GM20431 (cell line): ENCODE measurements around the gene MXRA8.
"Not testable (repeated sequence)": the region's sequence is repeated elsewhere in the genome, so short reads cannot be mapped to it uniquely, and the experiment has no call there.

Experiments used
- in situ Hi-C: fragments of 300-500 bp; cut with MseI, MboI; formaldehyde crosslinking; loops from one replicate; pipeline ENCODE4 v1.15.0; 2020; ENCODE audit warnings: low sequenced_read_pairs; ENCODE audit not compliant: unreplicated experiment

The MXRA8 gene

GRCh38 chr1:1370771-1371300 is 12.5 kb upstream of the MXRA8 start:
- in situ Hi-C loops, result no loop called here

- in situ Hi-C loops, result not testable (repeated sequence)
Observed at GRCh38 chr1:1370094-1370493, 11.7 kb upstream of the MXRA8 start.

DNA sequence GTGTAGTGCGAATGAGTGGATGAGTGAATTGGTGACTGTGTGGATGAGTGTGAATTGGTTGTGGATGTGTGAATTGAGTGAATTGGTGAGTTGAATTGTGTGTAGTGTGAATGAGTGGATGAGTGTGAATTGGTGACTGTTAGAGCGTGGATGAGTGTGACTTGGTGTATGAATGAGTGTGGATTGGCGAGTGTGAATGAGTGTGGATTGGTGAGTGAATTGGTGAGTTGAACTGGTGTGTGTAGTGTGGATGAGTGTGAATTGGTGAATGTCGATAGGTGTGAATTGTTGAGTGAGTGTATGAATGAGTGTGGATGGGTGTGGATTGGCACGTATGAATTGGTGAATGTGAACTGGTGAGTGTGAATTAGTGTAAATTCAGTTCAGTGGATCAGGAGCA is 9.0 kb upstream of the MXRA8 start:
- in situ Hi-C loops, result no loop called here

DNA sequence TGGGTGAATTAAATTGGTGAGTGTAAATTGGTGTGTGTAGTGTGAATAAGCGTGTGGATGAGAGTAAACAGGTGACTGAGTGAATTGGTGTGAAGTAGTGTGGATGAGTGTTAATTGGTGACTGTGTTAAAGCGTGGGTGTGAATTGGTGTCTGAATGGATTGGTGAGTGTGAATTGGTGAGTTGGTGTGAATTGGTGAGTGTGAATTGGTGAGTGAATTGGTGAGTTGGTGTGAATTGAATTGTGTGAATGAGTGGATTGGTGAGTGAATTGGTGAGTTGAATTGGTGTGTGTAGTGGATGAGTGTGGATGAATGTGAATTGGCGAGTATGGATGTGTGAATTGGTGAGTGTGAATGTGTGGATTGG is 8.3 kb upstream of the MXRA8 start:
- in situ Hi-C loops, result no loop called here

- in situ Hi-C loops, result no loop called here
Observed at GRCh38 chr1:1365875-1366698, 7.7 kb upstream of the MXRA8 start.

DNA sequence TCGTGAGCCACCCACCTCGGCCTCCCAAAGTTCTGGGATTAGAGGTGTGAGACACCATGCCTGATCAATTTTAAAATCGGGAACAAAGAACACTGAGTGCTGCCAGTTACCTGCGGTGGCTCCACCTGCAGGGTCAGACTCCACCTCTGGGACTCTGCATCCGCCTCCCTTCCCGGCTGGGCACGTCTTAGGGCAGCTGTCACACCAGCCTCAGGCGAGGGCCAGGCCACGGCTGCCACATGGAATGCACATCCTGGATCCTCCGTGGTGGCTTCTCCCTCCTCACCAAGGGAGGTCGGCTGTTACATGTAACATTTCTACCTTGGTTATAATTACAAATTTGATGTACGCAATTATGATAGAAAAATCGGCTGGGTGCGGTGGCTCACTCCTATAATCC is 5.9 kb upstream of the MXRA8 start:
- in situ Hi-C loops, result no loop called here

DNA sequence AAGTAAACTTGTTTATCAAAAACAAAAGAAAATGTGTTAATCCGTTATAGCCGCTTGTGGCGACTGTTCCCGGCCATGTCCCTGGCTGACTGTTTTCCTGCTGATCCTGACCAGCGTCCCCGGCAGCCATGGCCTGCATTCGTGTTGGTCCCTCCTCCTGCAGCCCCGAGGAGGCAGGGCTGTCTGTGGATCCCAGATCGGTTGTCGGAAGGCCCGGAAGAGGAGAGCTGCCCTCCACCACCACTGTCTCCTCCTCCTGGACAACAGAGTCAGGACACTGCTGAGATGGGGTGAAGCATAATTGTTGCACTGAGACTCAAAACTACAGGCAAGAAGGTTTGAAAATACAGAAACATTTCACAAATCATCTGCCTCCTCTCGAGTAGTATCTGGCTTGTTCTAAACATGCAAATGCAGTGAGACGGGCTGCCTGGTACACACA is 3.6 kb upstream of the MXRA8 start:
- in situ Hi-C loops, result no loop called here

DNA sequence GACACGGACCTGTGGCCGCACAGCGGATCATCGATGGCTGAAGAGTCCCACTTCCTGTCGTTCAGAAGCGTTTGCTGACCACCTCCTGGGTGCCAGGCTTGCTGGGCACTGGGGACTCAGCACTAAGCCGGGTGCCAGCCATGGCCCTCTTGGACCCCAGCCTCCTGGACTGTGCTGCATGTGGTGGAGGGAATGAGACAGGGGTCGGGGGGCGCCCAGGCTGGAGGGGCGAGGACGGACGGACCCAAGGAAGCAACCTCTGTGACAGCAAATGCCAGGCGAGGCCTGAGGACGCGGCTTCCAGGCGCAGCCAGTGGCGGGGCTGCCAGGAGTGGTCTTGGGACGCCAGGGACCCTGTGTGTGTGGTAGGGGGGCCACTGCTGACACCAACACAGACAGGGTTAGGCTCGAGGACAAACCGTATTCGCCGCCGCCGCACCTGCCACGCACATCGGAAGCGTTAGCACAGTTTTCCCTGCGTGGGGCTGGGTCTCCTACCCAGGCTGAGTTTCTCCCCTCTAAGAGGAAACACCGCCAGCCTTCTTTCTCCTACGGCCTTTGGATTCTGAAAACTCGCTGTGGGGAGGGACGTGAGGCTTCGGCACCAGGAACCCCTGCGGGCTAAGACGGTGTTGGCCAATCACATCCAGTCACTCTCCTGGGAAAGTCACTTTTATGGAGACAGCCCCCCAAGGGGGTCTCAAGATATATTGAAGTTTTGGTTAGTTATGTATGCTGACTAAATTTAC is 3.1 kb upstream of the MXRA8 start:
- in situ Hi-C loops, result no loop called here

DNA sequence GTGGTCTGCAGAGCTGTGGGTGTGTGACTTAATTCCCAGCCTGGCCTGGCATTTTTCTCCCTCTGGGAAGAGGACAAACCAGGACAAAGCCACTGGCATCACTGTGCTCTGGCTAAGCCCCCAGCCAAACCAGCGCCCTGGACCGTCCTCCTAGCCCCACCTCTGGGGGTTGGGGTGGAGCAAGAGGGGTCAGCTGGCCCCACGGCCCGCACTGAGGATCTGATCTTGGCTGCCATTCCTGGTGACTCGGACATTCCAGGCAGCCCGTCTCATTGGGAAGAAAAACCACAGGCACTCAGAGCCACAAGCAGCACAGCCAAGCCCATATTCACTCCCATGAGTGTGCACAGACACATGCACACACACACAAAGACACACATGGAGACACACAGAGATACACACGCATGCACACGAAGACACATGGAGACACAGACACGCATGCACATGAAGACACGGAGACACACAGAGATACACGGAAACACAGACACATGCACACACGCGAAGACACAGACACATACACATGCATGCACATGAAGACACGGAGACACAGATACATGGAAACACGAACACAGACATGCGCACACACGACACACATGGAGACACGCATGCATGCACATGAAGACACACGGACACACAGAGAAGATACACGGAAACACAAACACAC is 2.3 kb upstream of the MXRA8 start:
- in situ Hi-C loops, result no loop called here

- in situ Hi-C loops, result no loop called here
Observed at GRCh38 chr1:1359664-1360468, 1.5 kb upstream of the MXRA8 start.

- in situ Hi-C loops, result no loop called here
Observed at GRCh38 chr1:1359308-1359663, 931 bp upstream of the MXRA8 start.

DNA sequence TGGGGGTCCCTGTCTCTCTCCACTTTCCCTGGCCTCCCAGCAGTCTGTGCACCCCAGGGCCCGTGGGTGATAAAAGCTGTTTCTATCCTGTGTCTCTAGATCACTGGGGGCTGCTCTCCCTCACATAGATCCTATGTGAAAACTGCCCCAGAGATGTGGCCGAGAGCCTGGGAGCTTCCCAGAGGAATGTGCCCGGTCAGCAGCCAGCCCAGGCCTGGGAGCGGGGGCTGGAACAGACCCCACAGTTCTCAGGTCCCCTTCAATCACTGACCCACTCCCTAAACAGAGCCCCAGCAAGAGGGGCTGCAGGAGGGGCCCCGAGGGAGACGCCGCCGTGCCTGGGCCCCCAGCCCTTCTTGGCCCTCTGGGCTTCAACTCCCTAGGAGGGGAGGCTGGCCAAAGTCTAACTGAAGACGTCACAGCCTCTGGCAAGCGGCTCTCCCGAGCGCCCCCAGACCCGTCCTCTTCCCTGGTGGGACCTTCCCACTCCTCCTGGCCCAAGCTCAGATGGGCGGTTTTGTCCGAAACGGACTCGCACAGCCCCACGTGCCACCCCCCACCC is 403 bp downstream of the MXRA8 start:
- in situ Hi-C loops, result no loop called here

DNA sequence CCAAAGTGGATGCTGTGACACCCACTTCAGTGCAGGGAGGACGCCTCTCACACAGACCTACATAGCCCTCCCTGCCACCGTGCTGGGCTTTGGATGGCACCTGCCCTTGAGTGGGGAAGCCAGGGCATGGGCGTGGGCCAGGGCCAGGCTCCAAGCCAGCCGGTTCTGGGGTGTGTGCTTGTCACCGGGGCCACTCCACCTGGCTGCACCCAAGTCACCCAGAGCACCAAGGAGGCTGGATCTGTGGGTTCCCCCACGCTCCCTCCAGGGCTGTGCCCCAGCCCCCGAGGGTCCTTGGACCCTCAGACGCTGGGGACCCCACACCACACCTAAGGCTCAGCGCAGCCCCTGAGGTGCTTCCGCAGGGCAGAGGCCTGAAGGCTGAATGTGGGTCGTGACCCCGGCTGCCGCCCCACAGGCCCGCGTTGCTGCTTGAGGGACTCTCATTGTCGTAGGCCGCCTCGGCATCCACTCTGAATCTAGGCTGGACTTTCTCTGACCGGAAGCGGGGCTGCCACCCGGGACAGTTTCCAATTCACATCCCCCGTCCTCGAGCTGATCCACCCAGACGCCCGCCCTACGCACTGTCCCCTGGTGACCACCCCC is 1.5 kb downstream of the MXRA8 start:
- in situ Hi-C loops, result no loop called here

DNA sequence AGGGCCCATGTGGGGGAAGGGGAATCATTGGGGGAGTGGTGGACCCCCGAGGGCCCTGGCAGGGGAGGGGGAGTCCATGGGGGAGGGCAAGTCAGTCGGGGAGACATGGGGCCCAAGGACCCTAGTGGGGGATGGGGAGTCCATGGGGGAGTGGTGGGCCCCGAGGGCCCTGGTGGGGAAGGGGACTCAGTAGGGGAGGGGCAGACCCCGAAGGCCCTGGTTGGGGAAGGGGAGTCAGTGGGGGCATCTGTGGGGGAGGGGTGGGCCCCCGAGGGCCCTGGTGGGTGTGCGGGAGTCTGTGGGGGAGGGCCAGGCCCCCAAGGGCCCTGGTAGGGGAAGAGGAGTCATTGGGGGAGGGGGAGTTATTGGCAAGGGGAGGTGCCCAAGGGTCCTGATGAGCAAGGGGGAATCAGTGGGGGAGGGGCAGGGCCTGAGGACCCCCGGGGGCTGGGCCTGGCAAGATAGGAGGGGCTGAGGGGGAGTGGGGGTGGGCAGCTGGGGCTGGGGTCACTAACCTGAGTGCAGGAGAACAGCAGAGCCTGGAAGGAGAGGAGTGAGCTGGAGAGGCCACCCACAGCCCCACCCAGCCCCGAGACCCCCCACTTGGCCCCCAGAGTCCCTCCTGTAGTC is 2.1 kb downstream of the MXRA8 start:
- in situ Hi-C loops, result no loop called here

- in situ Hi-C loops, result no loop called here
Observed at GRCh38 chr1:1355416-1355815, 2.9 kb downstream of the MXRA8 start.

GRCh38 chr1:1354271-1355247 is 3.8 kb downstream of the MXRA8 start:
- in situ Hi-C loops, result no loop called here

DNA sequence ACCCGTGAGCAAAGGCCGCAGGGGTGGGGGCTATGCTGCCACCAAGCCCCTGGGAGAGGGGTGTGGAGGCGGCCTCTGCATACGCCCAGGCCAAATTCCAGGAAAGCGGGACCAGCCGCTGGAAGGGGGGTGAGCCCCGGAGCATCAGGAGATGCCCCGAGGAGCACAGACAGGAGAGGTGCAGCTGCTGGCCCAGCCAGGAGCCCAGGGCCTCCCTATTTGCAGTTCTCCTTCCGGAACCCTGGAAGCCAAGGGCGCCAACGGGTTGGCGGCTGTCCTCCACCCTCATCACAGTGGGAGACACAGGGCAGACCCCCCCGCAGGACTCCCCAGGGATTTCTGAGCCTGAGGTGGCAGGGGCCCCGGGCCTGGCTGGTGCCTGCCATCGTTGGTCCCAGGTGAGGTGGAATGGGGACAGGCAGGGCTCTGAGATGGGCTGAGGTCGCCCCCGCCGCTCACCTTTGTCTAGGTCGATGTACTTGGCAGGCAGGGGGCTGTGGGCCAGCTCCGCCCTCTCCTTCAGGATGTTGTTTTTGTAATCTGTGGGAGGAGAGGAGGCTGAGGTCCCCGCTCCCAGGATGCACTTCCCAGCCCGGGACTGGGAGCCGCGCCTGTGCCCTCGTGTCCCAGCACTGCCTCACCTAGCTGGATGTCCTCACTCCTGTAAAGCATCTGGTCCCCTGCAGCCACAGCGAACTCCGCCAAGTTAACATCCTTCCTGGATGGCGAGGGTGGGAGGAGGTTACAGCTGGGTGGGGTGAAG is 4.8 kb downstream of the MXRA8 start:
- in situ Hi-C loops, result no loop called here
